WERI-Rb-1 (cell line): ENCODE data around the gene WWC1.

ENCODE experiments used
- DNase-seq: peaks from one replicate; pipeline ENCODE4 v3.0.0-alpha.2; 2020
- H3K27ac ChIP-seq: fragments of 250-450 bp; sonication (Bioruptor Pico); 2 replicates; pipeline ENCODE4 v1.5.1; 2020; ENCODE audit warnings: mild to moderate bottlenecking, moderate library complexity
- H3K27me3 ChIP-seq: fragments of 250-450 bp; sonication (Bioruptor Pico); 2 replicates; pipeline ENCODE4 v1.5.1; 2021; ENCODE audit warnings: mild to moderate bottlenecking, low read depth, moderate library complexity; ENCODE audit not compliant: insufficient read depth, severe bottlenecking
- H3K36me3 ChIP-seq: fragments of 250-450 bp; sonication (Bioruptor Pico); 2 replicates; pipeline ENCODE4 v1.5.1; 2020; ENCODE audit warnings: mild to moderate bottlenecking, moderate library complexity
- H3K4me3 ChIP-seq: 2 replicates; pipeline ENCODE4 v1.5.1; 2011; ENCODE audit warnings: low read depth, mild to moderate bottlenecking, control low read depth, low read length
- H3K9me3 ChIP-seq: fragments of 250-450 bp; sonication (Bioruptor Pico); 2 replicates; pipeline ENCODE4 v1.5.1; 2021; ENCODE audit warnings: mild to moderate bottlenecking, moderate library complexity; ENCODE audit not compliant: severe bottlenecking
- TF ChIP-seq, protein P1 (sequence below): IDR thresholded peaks from 2 replicates; pipeline ENCODE4 v1.5.1; 2011; ENCODE audit warnings: low read depth, mild to moderate bottlenecking, control low read depth, inconsistent platforms, low read length

Gene WWC1

GRCh38 chr5:168464214-168464613, 172.8 kb downstream of the WWC1 start:
- H3K4me3 ChIP-seq: no peak overlapping the region
- TF ChIP-seq, protein P1, sequence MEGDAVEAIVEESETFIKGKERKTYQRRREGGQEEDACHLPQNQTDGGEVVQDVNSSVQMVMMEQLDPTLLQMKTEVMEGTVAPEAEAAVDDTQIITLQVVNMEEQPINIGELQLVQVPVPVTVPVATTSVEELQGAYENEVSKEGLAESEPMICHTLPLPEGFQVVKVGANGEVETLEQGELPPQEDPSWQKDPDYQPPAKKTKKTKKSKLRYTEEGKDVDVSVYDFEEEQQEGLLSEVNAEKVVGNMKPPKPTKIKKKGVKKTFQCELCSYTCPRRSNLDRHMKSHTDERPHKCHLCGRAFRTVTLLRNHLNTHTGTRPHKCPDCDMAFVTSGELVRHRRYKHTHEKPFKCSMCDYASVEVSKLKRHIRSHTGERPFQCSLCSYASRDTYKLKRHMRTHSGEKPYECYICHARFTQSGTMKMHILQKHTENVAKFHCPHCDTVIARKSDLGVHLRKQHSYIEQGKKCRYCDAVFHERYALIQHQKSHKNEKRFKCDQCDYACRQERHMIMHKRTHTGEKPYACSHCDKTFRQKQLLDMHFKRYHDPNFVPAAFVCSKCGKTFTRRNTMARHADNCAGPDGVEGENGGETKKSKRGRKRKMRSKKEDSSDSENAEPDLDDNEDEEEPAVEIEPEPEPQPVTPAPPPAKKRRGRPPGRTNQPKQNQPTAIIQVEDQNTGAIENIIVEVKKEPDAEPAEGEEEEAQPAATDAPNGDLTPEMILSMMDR: no peak
- H3K36me3 ChIP-seq: peaks cover 59% of the 10 kb centered on the region
- no peaks in the 10 kb centered on the region for H3K27me3 ChIP-seq
- no peak for DNase-seq
- no peaks in the 10 kb centered on the region for H3K9me3 ChIP-seq
- no peak overlapping the region for H3K27ac ChIP-seq

- no peaks in the 10 kb centered on the region for H3K9me3 ChIP-seq
- H3K27me3 ChIP-seq: no peaks in the 10 kb centered on the region
- H3K36me3 ChIP-seq: peaks cover 61% of the 10 kb centered on the region
- H3K27ac ChIP-seq: no peak overlapping the region
- DNase-seq: no peak
- TF ChIP-seq, protein P1: no peak
- no peak overlapping the region for H3K4me3 ChIP-seq
Measured at GRCh38 chr5:168464641-168465040, 173.2 kb downstream of the WWC1 start.

GRCh38 chr5:168467755-168468330, 176.4 kb downstream of the WWC1 start:
- TF ChIP-seq, protein P1: no peak
- Histone ChIP-seq H3K27me3 (no peaks in the 10 kb centered on the region), H3K36me3 (peaks cover 53% of the 10 kb centered on the region), H3K4me3 (no peak overlapping the region), H3K27ac (peak overlapping the region; percentile 41; the same call in 1 of the 2 replicates), H3K9me3 (no peaks in the 10 kb centered on the region)
- DNase-seq: peak; percentile 54

- TF ChIP-seq, protein P1: no peak
- no peaks in the 10 kb centered on the region for H3K27me3 ChIP-seq
- H3K9me3 ChIP-seq: no peaks in the 10 kb centered on the region
- DNase-seq: no peak
- peaks cover 44% of the 10 kb centered on the region for H3K36me3 ChIP-seq
- H3K27ac ChIP-seq: no peak overlapping the region
- no peak overlapping the region for H3K4me3 ChIP-seq
Measured at GRCh38 chr5:168468836-168469235, 177.4 kb downstream of the WWC1 start.

DNA sequence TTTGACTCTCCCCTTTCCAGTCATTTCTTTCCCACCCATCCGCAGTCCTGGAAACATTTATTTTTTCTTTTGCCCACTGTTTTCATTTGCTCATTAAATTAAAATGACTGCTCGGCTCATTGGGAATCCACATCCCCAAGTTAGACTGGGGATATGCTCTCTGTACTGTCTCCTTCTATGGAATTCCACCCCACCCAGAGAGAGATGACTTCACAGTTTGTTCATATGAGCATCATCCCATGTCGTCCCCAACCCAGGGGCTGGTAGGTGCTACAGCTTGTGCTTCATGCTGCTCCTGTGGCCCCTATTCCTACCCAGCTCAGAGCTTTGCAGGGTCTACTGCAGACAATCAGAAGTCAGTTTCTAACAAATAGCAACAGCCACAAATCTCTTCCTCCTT, 178.4 kb downstream of the WWC1 start:
- no peaks in the 10 kb centered on the region for H3K9me3 ChIP-seq
- H3K27me3 ChIP-seq: no peaks in the 10 kb centered on the region
- peaks cover 41% of the 10 kb centered on the region for H3K36me3 ChIP-seq
- H3K27ac ChIP-seq: no peak overlapping the region
- TF ChIP-seq, protein P1: no peak
- DNase-seq: no peak
- H3K4me3 ChIP-seq: no peak overlapping the region

DNA sequence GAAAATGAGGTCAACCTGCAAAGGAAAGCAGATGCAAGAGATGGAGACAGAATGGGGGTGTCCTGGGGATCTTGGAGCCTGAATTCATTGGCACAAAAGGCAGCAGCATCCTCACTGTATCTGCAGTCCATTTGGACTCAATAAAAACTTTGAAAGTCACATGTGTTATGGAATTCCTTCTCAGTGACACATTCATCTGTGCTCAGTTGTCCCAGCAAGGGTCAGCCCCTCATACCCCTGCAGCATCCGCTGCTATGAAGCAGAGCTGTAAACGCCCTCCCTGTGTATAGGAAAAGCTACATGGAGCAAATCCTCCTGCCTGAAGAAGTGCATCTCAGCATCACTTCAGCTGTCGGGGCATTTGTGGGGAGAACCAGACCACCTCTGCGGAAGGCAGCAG, 180.3 kb downstream of the WWC1 start:
- no peak for DNase-seq
- TF ChIP-seq, protein P1: no peak
- H3K27ac ChIP-seq: no peak overlapping the region
- H3K4me3 ChIP-seq: no peak overlapping the region
- H3K9me3 ChIP-seq: no peaks in the 10 kb centered on the region
- peaks cover 28% of the 10 kb centered on the region for H3K36me3 ChIP-seq
- no peaks in the 10 kb centered on the region for H3K27me3 ChIP-seq
